ENCODE results near the gene GRM5.
A peak's percentile ranks its signal among the peaks of the same experiment; 100 is the strongest.

Gene GRM5

DNA sequence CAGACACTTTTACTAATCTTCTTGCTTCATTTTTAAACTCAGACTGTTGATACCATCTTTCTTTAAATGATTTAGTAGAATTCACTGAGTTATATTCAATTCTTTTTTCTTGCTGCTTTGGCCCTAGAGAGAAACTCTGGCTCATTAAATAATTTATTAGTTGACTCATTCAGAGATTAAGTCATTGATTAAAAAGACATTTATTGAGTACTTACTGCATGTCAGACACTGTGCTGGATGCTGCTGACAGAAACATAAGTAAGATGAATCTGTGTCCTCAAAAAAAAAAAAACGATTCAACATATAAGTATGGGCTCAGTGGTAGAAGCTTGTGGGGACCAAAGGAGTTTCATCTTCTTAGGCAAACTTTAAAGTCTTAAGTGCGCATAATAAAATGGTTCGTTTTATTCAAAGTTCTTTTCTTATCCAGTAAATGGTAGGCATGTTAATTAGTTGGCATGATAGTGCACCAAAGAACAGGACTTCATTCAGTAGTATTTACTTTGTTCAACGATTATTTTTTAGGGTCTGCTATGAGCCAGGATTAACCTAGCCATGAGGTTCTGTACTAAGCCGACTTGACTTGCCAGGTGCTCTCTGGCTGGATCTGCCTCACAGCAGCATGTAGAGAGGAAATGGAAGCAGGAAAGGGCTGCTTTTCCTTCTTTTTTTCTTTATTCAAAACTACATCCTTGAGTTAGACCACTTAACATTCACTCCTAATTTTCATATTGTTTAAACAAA is 447.3 kb downstream of the GRM5 start:
- no peak for DNase-seq (ENCODE audit: low spot score)

DNA sequence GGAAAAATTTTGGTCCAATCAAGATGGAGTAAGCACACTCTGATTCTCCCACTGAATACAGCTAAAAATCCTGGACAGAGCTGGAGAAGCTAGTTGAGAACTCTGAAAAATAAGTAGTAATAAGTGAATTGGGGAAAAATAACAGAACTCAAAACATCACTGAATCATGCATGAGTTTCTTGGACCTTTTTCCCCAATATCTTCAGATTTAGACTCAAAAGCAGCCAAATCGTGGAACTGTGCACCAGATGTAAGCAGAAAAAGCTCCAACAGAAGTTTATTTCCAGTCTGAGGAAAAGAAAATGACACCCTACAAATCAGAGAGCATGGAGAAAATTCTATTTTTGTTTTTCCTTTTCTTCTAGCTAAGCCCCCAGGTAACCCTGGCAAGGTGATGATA is 448.6 kb downstream of the GRM5 start:
- DNase-seq (ENCODE audit: low spot score) = no peak

DNA sequence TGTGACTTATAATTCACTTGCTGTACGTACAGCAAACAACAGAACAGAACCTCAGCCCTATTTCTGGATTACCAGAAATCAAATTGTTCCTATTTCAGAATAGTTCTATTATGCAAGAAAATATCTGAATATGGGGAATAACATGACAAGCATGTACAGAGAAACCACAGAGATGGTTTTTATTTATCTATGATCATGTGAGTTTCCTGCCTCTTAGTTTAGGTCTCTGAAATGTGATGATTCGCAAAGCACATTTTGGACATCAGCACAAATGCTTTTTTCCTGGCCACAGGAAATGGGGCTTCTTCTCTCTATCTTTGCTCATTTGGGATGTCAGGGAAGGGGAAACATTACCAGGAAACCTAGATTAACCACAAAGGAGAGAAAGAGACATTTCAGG is 461.5 kb downstream of the GRM5 start:
- peak; percentile 68 for DNase-seq (ENCODE audit: low spot score)

DNA sequence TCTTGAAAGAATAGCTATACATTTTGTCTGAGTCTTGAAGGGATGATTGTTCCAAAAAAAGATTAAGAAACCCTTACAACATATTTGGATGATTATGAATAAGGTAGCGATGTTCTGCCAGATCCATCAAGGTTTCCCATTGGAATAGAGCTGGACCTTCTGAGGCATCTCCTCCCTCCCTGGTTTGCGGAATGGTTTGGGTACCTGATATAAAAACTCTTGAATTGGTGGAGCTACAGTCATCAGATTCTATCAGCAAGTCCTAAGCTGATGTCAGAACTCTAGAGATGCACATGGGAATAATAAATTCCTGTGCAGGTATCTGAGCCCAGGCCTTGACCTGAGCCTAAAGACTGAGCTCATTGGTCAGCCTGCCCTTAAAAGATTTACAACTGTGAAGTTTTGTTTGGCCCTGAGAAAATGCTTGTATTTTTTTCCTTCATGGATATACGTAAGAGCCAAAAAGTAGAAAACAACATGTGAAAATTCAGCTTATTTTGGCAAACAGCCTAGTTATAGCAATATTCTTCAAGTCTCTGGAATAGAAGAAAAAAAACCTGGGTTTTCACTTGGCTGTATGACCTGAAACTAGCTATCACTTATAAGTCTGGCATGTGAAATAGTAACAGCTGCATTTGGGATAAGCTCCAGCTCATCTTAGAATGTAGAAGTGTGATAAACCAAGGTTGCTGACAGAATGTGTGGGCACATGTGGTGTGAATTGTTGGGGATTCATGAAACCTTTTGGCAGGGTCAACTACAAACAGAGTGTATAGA is 462.5 kb downstream of the GRM5 start:
- peak; percentile 8 for DNase-seq (ENCODE audit: low spot score)

DNA sequence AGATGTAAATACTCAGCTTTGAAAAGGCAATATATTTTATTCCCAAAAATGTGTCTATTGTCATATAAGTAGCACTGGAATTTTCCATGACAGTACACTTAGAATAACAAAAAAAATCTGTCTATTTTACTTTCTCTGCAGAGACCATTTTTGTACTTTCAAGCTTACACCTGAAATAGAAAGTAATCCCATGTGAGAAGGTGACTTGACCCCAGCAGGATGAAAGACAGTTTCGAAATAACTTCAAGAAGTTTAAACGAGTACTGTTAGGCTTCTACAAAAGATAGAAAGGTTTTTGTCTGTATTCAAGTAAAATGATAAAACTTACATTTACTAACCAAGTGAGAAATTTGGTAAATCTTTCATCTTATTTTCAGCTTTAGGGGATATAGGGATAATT is 468.4 kb downstream of the GRM5 start:
- no peak for DNase-seq (ENCODE audit: low spot score)

DNA sequence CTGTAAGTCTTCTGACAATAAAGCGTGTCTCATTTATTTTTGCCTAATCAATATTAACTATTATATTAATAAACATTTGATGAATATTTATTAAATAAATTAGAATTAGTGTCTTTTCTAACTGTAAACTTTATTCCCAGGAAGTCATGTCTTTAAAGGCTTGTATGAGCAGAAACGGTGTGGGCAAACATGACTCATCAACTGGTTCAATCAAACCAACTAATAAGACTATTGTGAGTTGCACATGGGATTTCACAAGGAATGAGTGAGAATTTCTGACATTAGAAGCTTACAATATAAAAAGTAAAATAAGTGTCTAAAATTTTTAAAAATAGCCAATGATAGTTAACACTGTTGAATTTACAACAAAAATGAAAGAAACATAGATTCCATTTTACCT is 469.0 kb downstream of the GRM5 start:
- no peak for DNase-seq (ENCODE audit: low spot score)

DNA sequence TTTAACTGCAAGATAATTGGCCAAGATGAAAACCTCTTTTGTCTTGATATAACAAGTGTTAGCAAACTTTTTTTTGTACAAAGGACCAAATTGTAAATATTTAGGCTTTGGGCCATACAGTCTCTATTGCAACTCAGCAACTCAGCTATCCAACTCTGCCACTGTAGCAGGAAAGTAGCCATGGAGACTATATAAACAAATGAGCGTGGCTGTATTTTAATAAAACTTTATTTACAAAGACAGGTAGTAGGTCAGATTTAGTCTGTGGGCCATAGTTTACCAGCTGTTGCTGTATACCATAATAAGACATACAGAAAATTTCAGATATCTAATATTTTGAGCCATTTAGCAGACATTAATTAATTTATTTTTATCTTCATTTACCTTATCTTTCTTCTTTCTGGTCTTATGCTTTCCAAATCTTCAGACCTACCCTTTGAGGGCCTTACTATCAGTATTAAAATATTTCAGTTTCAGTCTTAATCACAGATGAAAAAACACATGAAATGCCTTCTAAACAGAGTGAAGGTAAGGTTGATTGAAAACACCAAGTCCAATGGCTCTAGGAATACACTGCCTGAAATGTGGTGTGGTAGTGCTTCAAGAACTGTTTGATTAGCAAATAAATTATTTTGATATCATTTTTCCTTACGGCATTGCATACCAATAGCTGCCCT is 471.4 kb downstream of the GRM5 start:
- no peak for DNase-seq (ENCODE audit: low spot score)

DNA sequence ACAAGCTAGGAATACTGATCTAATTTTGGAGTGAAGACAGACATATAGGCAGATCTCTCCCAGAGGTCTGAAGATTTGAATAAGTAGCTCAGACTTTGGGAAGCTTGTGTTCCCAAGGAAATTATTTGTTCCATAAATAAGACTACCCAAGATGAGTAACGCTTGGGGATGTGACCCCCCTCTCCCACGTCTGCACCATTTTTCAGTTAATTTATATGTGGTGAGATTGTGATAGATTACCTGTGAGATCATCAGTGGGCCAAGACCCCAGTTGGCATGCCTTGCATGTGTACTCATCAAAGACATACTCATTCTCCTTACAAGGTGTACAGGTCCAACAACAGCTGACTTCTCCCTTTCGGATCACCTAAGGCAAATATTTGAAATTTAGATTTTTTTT is 475.4 kb downstream of the GRM5 start:
- no peak for DNase-seq (ENCODE audit: low spot score)

DNA sequence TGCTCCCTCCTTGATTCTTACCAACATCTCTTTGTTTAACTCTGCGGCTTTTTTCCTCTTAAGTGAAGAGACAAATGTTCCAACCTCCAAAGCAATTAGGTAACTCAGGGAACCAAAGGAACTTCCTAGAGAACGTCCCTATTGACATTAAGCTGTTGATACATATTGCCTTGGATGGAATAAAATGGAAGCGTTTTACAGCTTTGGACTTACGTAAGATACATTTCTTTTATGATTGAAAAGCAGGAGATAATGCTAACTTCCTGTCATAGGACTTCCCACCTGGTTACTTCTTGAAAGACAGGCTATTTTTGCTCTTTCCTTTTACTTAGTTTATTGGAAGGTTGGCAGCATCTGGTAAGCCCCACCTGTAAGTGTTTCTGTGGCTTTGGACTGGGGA is 482.5 kb downstream of the GRM5 start:
- no peak for DNase-seq (ENCODE audit: low spot score)

DNA sequence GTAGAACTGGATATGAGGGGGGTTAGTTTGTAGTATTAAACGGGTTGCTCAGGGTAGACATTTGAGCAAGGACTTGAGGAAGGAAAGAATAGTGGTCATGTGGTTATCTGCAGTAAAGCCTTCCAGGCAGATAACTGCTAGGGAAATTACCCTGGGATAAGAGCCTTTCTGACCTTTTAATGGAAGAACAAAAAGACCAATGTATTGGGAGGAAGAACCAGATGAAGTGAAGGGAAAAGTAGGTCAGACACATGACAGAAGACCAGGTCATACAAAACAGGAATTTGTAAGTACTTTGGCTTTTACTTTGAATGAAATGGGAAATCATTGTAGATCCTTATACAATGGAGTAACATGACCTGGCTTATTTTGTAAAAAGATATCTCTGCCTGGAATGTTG is 486.3 kb downstream of the GRM5 start:
- no peak for DNase-seq (ENCODE audit: low spot score)

DNA sequence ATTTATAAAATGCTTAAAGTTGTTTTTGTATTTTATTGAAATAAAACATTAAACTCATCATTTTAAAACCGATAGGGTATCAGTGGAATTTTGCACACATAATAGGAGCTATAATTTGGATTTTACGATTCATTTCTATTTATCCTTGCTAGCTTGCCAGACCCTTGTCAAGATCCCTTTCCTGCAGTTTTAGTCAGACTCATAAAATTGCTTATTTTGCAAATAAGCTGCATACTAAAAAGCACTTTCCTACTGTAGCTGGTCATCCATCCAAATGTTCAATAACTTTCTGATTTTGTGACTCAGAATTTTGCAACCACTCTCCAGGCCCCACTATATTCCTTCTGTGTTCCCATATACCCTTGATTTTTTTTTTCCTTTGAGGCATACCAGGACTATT is 489.0 kb downstream of the GRM5 start:
- DNase-seq (ENCODE audit: low spot score) = no peak

DNA sequence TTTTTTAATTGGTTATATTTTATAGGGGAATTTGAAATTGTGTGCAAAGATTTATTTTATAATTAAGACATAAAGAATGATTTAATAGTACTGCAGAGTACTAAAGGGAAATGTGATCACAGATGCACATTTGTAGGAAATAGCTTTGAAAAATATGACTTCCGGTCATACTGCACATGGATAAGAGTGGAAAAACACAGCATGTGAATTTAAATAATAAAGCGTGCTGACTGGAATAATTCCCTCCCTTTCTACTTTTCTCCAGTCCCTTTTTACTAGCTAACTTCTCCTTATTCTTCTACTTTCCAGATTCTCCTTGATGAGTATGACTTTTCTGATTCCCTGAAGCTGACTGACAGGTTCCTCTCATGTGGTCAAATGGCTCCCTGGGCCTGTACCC is 489.9 kb downstream of the GRM5 start:
- no peak for DNase-seq (ENCODE audit: low spot score)

DNA sequence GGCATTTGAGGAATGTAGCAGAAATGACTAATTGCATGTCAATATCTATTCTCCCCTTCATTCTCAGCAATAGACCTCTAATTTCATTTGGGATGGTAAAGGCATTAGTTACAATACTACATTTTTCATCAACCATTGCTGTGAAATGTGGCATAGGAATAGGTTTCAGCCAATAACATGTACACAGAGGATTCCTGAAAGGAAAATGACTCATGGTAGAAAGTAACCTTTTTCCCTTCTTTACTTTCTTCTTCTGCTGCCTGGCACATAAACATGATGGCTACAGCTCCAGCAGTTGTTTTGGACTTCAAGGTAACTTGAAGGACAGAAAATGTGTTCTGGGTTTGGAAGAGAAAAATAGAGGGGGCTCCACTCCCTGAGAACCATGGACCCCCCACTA is 496.4 kb downstream of the GRM5 start:
- peak; percentile 8 for DNase-seq (ENCODE audit: low spot score)

DNA sequence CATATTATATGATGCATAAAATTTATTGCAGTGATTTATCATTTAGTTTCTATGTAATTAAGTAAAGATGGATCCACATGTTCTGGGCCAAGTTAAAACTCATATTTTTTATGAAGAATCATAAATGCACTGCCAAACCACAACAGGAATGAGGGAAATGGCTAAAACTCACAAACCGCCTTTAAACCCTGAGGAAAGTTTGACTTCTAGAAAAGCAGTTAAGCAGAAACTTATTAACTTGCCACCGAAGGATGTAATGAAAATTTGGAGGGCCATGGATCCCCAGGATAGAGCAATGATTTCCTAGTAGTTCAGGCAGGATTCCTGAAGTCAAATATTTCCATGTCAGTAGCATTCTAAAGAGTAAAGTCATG is 510.0 kb downstream of the GRM5 start:
- DNase-seq (ENCODE audit: low spot score) = peak; percentile 48

DNA sequence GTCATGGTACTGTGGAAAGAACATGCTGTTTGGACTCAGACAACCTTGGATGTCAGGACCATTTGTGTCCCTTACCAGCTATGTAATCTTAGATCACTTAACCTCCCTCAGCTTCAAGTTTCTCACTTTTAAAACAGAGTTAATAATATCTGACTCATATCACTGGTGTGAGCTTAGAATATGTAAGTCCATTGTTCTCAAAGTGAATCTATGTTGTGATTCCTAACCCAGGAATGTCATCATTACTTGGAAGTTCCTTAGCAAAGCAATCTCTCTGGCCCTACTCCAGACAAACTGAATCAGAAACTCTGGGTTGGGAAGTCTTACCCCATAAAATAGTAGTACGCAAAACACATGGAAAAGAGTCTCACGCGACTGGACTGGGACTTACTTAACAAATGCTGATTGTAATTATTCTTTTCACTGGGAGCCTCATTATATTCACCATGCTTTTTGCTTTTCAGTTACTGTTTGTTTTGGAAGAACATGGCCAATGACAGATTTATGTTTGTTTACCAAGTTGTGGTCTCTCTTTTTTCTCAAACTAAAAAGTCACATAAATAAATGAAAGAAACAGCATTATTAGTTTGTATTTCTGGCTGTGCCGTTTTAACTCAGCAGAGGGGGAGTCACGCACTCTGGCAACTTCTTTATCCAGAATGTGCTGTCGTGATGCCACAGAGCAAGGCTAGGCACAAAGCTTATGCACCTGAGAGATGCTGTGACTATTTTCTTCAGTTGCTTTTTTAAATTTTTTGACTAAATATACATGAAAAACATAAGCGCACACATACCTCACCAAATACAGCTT is 510.6 kb downstream of the GRM5 start:
- peak; percentile 86 for DNase-seq (ENCODE audit: low spot score)

DNA sequence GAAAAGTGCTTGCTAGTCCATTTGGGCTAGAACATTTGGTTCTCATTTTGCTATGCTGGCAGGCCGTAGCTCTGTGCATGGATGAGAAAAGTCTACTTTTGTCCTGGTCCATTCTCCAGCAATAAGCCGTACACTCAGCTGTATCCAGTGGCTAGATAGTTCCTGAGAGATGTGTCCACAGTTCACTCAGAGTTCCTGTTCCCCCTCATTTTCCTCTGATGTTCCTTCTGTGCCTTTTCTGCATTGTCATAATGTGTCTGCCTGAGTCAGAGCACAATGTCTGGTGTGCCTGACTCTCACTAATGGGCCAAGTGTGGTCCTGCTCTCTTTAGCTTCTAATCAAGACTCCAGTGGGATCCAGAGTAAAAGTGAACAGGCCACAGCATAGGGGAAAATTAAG is 512.6 kb downstream of the GRM5 start:
- peak; percentile 22 for DNase-seq (ENCODE audit: low spot score)

DNA sequence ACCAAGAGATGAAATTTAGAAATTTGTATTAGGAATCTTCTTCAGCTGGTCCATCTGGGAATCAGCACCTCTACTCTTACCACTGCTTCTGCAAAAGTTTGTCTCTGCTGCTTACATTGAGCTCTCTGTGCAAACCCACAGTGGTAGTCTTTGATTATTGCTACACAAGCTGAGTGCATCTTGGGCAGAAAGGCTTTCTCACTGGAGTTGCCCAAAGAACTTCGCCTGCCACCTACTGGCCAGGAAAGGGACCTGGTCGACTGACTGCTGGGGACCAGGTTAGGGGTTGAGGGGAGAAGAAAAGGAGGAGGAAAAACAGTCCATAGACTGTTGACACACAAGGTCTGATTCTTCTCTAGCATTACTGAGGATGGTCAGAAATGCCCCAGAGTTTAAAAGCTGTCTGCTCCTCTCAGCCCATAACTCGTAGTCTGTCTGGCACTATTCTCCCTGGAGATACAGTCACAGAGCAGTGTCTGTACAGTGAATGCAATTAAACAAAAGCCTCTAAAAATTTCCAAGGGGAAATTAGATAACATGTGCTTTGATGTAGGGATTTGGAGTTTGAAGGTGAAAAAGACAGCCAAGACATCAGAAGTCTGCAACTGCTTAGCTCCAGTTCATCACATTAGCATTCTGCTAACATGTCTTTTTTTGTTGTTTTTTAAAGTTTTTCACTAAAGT is 513.3 kb downstream of the GRM5 start:
- DNase-seq (ENCODE audit: low spot score) = peak; percentile 6

DNA sequence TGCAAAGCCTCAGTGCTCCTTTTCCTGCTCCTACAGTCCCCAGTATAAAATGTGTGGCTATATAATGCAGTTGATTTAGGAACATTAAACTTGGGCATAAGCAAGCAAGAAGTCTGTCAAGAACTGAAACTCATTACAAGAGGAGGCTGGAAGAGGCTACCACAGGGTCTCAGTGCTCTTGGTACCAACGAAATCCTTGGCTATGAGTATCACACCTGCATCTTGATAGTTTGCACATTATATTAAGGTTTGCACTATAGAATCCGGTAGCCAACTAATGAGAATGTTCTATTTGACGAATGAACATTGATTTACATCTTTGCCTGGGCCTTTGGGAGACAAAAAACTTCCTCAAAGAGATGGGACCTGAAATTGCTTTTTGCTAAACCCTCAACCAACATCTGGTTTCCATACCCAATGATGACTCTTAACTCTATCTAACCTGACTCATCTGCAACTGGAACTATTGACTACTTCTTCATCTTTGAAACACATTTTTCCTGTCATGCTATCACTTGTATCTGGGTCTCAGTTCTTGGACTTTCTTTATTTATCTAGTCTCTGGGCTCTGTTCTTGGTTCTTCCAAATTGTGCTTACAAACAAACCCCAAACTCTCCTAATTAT is 521.0 kb downstream of the GRM5 start:
- DNase-seq (ENCODE audit: low spot score) = peak; percentile 33

DNA sequence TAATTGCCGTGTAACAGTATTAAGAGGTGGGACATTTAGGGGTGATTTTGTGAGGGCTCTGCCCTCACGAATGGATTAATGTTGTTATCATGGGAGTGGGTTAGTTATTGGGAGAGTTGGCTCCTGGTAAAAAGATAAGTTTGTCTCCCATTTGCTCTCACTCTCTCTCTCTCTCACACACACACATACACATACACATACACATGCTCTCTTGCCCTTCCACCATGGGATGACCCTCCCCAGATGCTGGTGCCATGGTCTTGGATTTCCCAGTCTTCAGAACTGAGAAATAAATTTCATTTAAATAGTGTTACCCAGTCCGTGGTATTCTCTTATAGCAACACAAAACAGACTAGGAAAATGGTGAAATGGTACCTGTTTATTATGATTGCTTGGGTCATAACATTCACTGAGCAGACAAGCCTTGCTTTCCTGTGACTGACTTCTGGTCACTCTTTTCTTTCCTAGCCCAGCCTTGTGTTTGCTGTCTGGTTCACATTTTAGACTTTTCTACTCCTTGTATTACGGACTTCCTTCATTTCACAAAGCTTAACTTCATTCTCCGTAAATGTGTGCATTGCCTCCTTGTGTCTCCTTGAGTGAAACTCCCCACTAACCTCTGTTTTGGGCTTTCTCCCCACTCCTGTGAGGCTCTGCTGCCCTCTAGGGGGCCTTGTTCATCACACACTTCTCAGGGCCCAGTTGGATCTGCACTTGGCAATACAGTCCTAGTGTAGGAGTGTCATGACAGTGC is 521.7 kb downstream of the GRM5 start:
- peak; percentile 89 for DNase-seq (ENCODE audit: low spot score)

DNA sequence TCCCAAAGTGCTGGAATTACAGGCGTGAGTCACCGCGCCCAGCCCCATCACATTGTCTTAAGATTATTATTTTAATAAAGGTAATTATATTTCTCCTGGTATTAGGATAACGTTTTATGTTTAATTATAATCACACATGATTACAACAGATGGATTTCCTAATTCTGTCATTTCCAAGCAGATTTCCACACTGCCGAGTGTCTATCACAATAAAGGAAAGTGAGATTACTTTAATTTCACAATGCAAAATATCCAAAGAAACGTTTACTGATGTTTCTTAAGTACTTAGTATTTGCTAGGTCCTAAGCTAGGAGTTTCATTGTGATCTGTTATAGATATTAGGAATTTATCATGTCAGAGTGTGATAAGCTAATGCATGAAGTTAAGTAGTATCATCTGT is 524.8 kb downstream of the GRM5 start:
- DNase-seq (ENCODE audit: low spot score) = no peak

DNA sequence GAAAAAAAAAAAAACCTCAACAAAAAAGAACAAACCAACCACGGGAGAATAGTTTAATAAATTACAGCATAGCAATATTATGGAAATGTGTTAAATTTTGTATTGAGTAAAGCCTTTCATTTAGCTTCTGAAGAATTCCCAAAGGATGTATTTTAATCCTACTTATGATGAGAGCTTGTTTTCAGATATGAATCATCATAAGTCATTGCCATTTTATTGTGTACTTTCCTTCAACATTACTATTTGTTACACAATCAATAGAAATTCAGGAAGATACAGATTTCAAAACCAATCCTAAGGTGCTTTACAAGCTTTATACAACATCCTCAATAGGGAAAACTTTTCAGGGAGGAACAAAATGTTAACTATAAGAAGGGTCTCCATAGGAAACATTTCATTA is 527.7 kb downstream of the GRM5 start:
- peak; percentile 23 for DNase-seq (ENCODE audit: low spot score)

Measured in AG08395 (cell line).